HCT116 (cell line): ENCODE results near the gene SYTL4.

ENCODE experiments used
- CBX3 ChIP-seq: IDR thresholded peaks from 2 replicates; pipeline ENCODE4 v1.6.1; 2012; ENCODE audit warnings: low read depth
- ELF1 ChIP-seq: IDR thresholded peaks from 2 replicates; pipeline ENCODE4 v1.6.1; 2012; ENCODE audit warnings: low read depth, borderline replicate concordance
- EZH2 ChIP-seq: fragments of 200-600 bp; sonication (generic); IDR thresholded peaks from 2 replicates; pipeline ENCODE4 v1.6.1; 2017; ENCODE audit warnings: antibody characterized with exemption, mixed run types
- EZH2phosphoT487 ChIP-seq: fragments of 200-600 bp; IDR thresholded peaks from 2 replicates; pipeline ENCODE4 v1.6.1; 2018; ENCODE audit warnings: antibody characterized with exemption, borderline replicate concordance
- JUND ChIP-seq: IDR thresholded peaks from 2 replicates; pipeline ENCODE4 v1.6.1; 2012
- POLR2A ChIP-seq: IDR thresholded peaks from 2 replicates; pipeline ENCODE4 v1.7.0; 2011; ENCODE audit warnings: borderline replicate concordance; ENCODE audit not compliant: insufficient read depth, insufficient read length; ENCODE audit errors: extremely low read depth
- POLR2AphosphoS5 ChIP-seq: IDR thresholded peaks from 2 replicates; pipeline ENCODE4 v1.6.1; 2011; ENCODE audit warnings: mild to moderate bottlenecking, low read depth, low read length, moderate library complexity
- RAD21 ChIP-seq: IDR thresholded peaks from 2 replicates; pipeline ENCODE4 v1.6.1; 2012; ENCODE audit warnings: low read depth, mild to moderate bottlenecking
- SIN3A ChIP-seq: IDR thresholded peaks from 2 replicates; pipeline ENCODE4 v1.6.1; 2012; ENCODE audit warnings: low read depth
- ZNF274 ChIP-seq: fragments of 200-500 bp; sonication (Bioruptor generic); IDR thresholded peaks from 2 replicates; pipeline ENCODE4 v1.6.1; 2014; ENCODE audit warnings: mild to moderate bottlenecking, low read depth, low read length, inconsistent platforms
- TF ChIP-seq, protein P1 (sequence below): IDR thresholded peaks from 2 replicates; pipeline ENCODE4 v1.6.1; 2012; ENCODE audit warnings: low read depth
- TF ChIP-seq, protein P2 (sequence below), 3 experiments: fragments of 200-600 bp in 1 of 3; sonication (generic) in 1 of 3; IDR thresholded peaks in 2 of 3; conservative IDR thresholded peaks in 1 of 3; 2 replicates each; pipeline ENCODE4 v1.5.1; 2012 to 2017; ENCODE audit warnings: low read depth in 2 of 3, low read length in 2 of 3, antibody characterized with exemption in 1 of 3, borderline replicate concordance in 1 of 3, control low read depth in 1 of 3, mild to moderate bottlenecking in 1 of 3, mixed read lengths in 1 of 3, mixed run types in 1 of 3, moderate library complexity in 1 of 3; ENCODE audit not compliant: insufficient read depth in 1 of 3
- TF ChIP-seq, protein P3 (sequence below): IDR thresholded peaks from 2 replicates; pipeline ENCODE4 v1.6.1; 2012
- TF ChIP-seq, protein P4 (sequence below): IDR thresholded peaks from 2 replicates; pipeline ENCODE4 v1.6.1; 2012

DNA sequence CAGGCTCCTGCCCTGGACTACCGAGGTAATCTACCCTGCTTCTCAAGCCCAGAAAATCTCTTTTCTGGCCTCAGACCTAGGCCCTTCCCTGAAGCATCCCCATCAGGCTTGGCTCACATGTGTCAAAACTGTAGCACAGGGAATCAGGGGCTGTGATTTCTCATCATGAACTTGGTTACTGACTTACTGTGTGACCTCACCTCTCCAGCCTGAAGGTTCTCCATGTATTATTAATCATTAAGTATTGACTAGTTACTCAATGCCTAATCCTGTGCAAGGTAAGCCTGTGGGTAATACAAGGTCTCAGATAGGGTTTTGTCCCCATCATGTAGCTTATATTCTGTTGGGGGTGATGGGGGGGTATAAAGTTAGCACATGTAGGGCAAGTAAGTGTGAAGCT is 81.1 kb downstream of the SYTL4 start:
- TF ChIP-seq, protein P1, sequence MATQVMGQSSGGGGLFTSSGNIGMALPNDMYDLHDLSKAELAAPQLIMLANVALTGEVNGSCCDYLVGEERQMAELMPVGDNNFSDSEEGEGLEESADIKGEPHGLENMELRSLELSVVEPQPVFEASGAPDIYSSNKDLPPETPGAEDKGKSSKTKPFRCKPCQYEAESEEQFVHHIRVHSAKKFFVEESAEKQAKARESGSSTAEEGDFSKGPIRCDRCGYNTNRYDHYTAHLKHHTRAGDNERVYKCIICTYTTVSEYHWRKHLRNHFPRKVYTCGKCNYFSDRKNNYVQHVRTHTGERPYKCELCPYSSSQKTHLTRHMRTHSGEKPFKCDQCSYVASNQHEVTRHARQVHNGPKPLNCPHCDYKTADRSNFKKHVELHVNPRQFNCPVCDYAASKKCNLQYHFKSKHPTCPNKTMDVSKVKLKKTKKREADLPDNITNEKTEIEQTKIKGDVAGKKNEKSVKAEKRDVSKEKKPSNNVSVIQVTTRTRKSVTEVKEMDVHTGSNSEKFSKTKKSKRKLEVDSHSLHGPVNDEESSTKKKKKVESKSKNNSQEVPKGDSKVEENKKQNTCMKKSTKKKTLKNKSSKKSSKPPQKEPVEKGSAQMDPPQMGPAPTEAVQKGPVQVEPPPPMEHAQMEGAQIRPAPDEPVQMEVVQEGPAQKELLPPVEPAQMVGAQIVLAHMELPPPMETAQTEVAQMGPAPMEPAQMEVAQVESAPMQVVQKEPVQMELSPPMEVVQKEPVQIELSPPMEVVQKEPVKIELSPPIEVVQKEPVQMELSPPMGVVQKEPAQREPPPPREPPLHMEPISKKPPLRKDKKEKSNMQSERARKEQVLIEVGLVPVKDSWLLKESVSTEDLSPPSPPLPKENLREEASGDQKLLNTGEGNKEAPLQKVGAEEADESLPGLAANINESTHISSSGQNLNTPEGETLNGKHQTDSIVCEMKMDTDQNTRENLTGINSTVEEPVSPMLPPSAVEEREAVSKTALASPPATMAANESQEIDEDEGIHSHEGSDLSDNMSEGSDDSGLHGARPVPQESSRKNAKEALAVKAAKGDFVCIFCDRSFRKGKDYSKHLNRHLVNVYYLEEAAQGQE = no peak
- no peak for TF ChIP-seq EZH2phosphoT487
- no peak for TF ChIP-seq POLR2A
- TF ChIP-seq EZH2 = no peak
- TF ChIP-seq RAD21 = no peak
- TF ChIP-seq JUND = no peak
- TF ChIP-seq, protein P2, sequence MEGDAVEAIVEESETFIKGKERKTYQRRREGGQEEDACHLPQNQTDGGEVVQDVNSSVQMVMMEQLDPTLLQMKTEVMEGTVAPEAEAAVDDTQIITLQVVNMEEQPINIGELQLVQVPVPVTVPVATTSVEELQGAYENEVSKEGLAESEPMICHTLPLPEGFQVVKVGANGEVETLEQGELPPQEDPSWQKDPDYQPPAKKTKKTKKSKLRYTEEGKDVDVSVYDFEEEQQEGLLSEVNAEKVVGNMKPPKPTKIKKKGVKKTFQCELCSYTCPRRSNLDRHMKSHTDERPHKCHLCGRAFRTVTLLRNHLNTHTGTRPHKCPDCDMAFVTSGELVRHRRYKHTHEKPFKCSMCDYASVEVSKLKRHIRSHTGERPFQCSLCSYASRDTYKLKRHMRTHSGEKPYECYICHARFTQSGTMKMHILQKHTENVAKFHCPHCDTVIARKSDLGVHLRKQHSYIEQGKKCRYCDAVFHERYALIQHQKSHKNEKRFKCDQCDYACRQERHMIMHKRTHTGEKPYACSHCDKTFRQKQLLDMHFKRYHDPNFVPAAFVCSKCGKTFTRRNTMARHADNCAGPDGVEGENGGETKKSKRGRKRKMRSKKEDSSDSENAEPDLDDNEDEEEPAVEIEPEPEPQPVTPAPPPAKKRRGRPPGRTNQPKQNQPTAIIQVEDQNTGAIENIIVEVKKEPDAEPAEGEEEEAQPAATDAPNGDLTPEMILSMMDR (IDR thresholded peaks at IDR 0.05 in 2 of 3, conservative IDR thresholded peaks at IDR 0.05 in 1 of 3; ENCODE audit: borderline replicate concordance in 1 of 3, insufficient read depth in 1 of 3, low read depth in 2 of 3, low read length in 2 of 3) = no peak
- TF ChIP-seq ELF1 = no peak
- no peak for TF ChIP-seq POLR2AphosphoS5
- TF ChIP-seq, protein P3, sequence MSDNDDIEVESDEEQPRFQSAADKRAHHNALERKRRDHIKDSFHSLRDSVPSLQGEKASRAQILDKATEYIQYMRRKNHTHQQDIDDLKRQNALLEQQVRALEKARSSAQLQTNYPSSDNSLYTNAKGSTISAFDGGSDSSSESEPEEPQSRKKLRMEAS = no peak
- TF ChIP-seq, protein P4, sequence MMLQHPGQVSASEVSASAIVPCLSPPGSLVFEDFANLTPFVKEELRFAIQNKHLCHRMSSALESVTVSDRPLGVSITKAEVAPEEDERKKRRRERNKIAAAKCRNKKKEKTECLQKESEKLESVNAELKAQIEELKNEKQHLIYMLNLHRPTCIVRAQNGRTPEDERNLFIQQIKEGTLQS = no peak
- no peak for TF ChIP-seq ZNF274
- TF ChIP-seq SIN3A = no peak
- no peak for TF ChIP-seq CBX3
